GM18870 (cell line): Measurements from ENCODE around the gene DIP2A.

Experiments
- ATAC-seq: cut with Tn5 transposase; IDR thresholded peaks from one replicate; pipeline ENCODE4 v1.9.1; 2021; ENCODE audit warnings: moderate library complexity; ENCODE audit not compliant: unreplicated experiment

Gene DIP2A

GRCh38 chr21:46458315-46459023 lies at the start of gene DIP2A:
DIP2A (plus strand) TSS chr21:46458891; CDS start chr21:46459132, 241 bp downstream.
- peak; percentile 83 for ATAC-seq

- ATAC-seq = no peak
These were observed 48.9 kb upstream of the DIP2A start for GRCh38 chr21:46409641-46410406.

GRCh38 chr21:46410516-46410915 lies 48.2 kb upstream of the DIP2A start:
- no peak for ATAC-seq

GRCh38 chr21:46411236-46411635 lies 47.5 kb upstream of the DIP2A start:
- ATAC-seq = no peak

GRCh38 chr21:46411691-46412090 lies 47.0 kb upstream of the DIP2A start:
- no peak for ATAC-seq

GRCh38 chr21:46412521-46413364 lies 45.9 kb upstream of the DIP2A start:
- ATAC-seq = no peak

GRCh38 chr21:46413365-46413696 lies 45.4 kb upstream of the DIP2A start:
- no peak for ATAC-seq

- ATAC-seq = no peak
These were observed 43.8 kb upstream of the DIP2A start for GRCh38 chr21:46414965-46415275.

- ATAC-seq = no peak
These were observed 42.1 kb upstream of the DIP2A start for GRCh38 chr21:46416551-46416950.

GRCh38 chr21:46418265-46418946 lies 40.3 kb upstream of the DIP2A start:
- no peak for ATAC-seq

GRCh38 chr21:46420241-46421190 lies 38.2 kb upstream of the DIP2A start:
- no peak for ATAC-seq

- no peak for ATAC-seq
These were observed 37.4 kb upstream of the DIP2A start for GRCh38 chr21:46421191-46421750.

GRCh38 chr21:46421756-46422555 lies 36.7 kb upstream of the DIP2A start:
- ATAC-seq = no peak

GRCh38 chr21:46422636-46423241 lies 36.0 kb upstream of the DIP2A start:
- ATAC-seq = no peak

GRCh38 chr21:46423546-46424038 lies 35.1 kb upstream of the DIP2A start:
- no peak for ATAC-seq

GRCh38 chr21:46424039-46424591 lies 34.6 kb upstream of the DIP2A start:
- no peak for ATAC-seq

GRCh38 chr21:46424621-46425020 lies 34.1 kb upstream of the DIP2A start:
- ATAC-seq = no peak

- no peak for ATAC-seq
These were observed 33.6 kb upstream of the DIP2A start for GRCh38 chr21:46425041-46425440.
